ENCODE data around the gene ADK.

The ADK gene

GRCh38 chr10:74163319-74164068 is 12.5 kb downstream of the ADK start:
- H3K4me3 ChIP-seq (ENCODE audit: insufficient read depth, low read depth, low read length, poor library complexity, severe bottlenecking) = no peak overlapping the region
- no peak for DNase-seq
- no peaks in the 10 kb centered on the region for H3K27me3 ChIP-seq (replicated peaks; ENCODE audit: control insufficient read depth, insufficient read depth, low read length, poor library complexity, severe bottlenecking)
- H3K9me3 ChIP-seq (ENCODE audit: control insufficient read depth, low read length) = no peaks in the 10 kb centered on the region
- H3K4me1 ChIP-seq (ENCODE audit: control insufficient read depth, insufficient read depth, low read length, poor library complexity, severe bottlenecking) = no peaks in the 10 kb centered on the region
- H3K27ac ChIP-seq (ENCODE audit: insufficient read depth, low read length, poor library complexity, severe bottlenecking) = no peak overlapping the region
- H3K36me3 ChIP-seq (ENCODE audit: control insufficient read depth, insufficient read depth, low read length) = no peaks in the 10 kb centered on the region

DNA sequence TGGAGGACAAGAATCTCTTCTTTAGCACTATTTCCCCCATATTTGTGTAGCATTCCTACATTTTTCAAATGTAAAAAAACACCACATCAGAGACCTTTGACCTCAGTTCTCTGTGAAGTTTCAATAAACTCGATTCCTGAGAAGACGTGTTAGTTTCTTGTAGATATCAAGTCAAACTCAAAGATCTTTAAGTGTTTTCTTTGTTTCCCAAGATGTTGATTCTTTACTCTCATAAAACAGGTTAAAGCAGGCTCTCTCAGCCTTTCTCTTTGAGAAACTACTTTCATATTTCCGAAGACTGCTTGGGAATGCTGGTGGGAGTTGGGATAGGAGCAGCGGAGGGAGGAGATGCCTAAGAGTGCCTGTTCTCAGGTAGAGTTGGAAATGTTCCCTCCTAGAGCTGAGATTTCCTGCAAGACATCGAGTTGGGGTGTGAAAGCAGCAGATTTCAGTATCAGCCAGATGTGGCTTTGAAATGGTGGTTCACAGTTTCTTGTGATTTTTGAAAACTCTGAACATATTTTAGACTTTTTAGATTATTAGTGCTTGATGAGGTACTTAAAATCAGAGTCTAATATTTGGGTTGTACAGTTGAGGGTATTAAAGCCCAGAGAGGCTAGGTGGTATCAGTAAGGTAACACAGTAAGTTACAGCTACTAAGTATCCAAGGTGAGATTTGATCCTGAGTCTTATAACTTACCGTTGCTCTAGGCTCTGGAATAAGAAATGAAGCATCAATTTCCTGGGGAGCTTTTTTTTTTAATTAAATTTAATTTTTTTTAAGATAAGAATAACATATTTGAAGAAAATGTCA is 13.9 kb downstream of the ADK start:
- Histone ChIP-seq H3K36me3 (ENCODE audit: control insufficient read depth, insufficient read depth, low read length) (no peaks in the 10 kb centered on the region), H3K27me3 (replicated peaks; ENCODE audit: control insufficient read depth, insufficient read depth, low read length, poor library complexity, severe bottlenecking) (no peaks in the 10 kb centered on the region), H3K9me3 (ENCODE audit: control insufficient read depth, low read length) (no peaks in the 10 kb centered on the region), H3K4me3 (ENCODE audit: insufficient read depth, low read depth, low read length, poor library complexity, severe bottlenecking) (no peak overlapping the region), H3K27ac (ENCODE audit: insufficient read depth, low read length, poor library complexity, severe bottlenecking) (no peak overlapping the region), H3K4me1 (ENCODE audit: control insufficient read depth, insufficient read depth, low read length, poor library complexity, severe bottlenecking) (no peaks in the 10 kb centered on the region)
- no peak for DNase-seq

GRCh38 chr10:74165530-74165901 is 14.5 kb downstream of the ADK start:
- H3K27me3 ChIP-seq (replicated peaks; ENCODE audit: control insufficient read depth, insufficient read depth, low read length, poor library complexity, severe bottlenecking) = no peaks in the 10 kb centered on the region
- no peaks in the 10 kb centered on the region for H3K36me3 ChIP-seq (ENCODE audit: control insufficient read depth, insufficient read depth, low read length)
- no peak for DNase-seq
- H3K9me3 ChIP-seq (ENCODE audit: control insufficient read depth, low read length) = no peaks in the 10 kb centered on the region
- no peaks in the 10 kb centered on the region for H3K4me1 ChIP-seq (ENCODE audit: control insufficient read depth, insufficient read depth, low read length, poor library complexity, severe bottlenecking)
- no peak overlapping the region for H3K27ac ChIP-seq (ENCODE audit: insufficient read depth, low read length, poor library complexity, severe bottlenecking)
- no peak overlapping the region for H3K4me3 ChIP-seq (ENCODE audit: insufficient read depth, low read depth, low read length, poor library complexity, severe bottlenecking)

- Histone ChIP-seq H3K4me1 (ENCODE audit: control insufficient read depth, insufficient read depth, low read length, poor library complexity, severe bottlenecking) (no peaks in the 10 kb centered on the region), H3K36me3 (ENCODE audit: control insufficient read depth, insufficient read depth, low read length) (no peaks in the 10 kb centered on the region), H3K4me3 (ENCODE audit: insufficient read depth, low read depth, low read length, poor library complexity, severe bottlenecking) (no peak overlapping the region), H3K27ac (ENCODE audit: insufficient read depth, low read length, poor library complexity, severe bottlenecking) (no peak overlapping the region), H3K27me3 (replicated peaks; ENCODE audit: control insufficient read depth, insufficient read depth, low read length, poor library complexity, severe bottlenecking) (no peaks in the 10 kb centered on the region), H3K9me3 (ENCODE audit: control insufficient read depth, low read length) (no peaks in the 10 kb centered on the region)
- no peak for DNase-seq
These were observed 16.4 kb downstream of the ADK start for GRCh38 chr10:74167443-74167842.

GRCh38 chr10:74171625-74172024 is 20.6 kb downstream of the ADK start:
- no peak for DNase-seq
- Histone ChIP-seq H3K36me3 (ENCODE audit: control insufficient read depth, insufficient read depth, low read length) (no peaks in the 10 kb centered on the region), H3K9me3 (ENCODE audit: control insufficient read depth, low read length) (no peaks in the 10 kb centered on the region), H3K4me1 (ENCODE audit: control insufficient read depth, insufficient read depth, low read length, poor library complexity, severe bottlenecking) (peaks cover 5% of the 10 kb centered on the region), H3K27me3 (replicated peaks; ENCODE audit: control insufficient read depth, insufficient read depth, low read length, poor library complexity, severe bottlenecking) (no peaks in the 10 kb centered on the region), H3K27ac (ENCODE audit: insufficient read depth, low read length, poor library complexity, severe bottlenecking) (no peak overlapping the region), H3K4me3 (ENCODE audit: insufficient read depth, low read depth, low read length, poor library complexity, severe bottlenecking) (no peak overlapping the region)

DNA sequence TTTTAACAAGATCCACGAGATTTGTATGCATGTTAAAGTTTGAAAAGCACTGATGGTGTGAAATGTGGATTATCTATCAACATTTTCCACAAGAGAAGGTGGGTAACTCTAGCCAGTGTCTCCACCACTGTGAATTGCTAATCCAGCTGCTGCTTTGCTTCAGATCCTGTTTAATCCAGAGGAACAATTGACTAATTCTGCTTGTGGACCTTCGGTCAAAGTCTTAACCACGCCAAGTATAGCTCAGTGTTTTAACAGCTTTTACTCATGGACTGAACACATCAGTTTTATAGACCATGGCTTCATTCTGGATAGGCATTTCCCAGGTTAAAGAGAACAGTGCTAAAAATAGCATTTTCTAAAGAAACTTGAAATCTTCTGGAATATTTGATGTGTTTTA is 23.5 kb downstream of the ADK start:
- Histone ChIP-seq H3K9me3 (ENCODE audit: control insufficient read depth, low read length) (no peaks in the 10 kb centered on the region), H3K4me3 (ENCODE audit: insufficient read depth, low read depth, low read length, poor library complexity, severe bottlenecking) (no peak overlapping the region), H3K4me1 (ENCODE audit: control insufficient read depth, insufficient read depth, low read length, poor library complexity, severe bottlenecking) (peaks cover 11% of the 10 kb centered on the region), H3K27ac (ENCODE audit: insufficient read depth, low read length, poor library complexity, severe bottlenecking) (no peak overlapping the region), H3K36me3 (ENCODE audit: control insufficient read depth, insufficient read depth, low read length) (no peaks in the 10 kb centered on the region), H3K27me3 (replicated peaks; ENCODE audit: control insufficient read depth, insufficient read depth, low read length, poor library complexity, severe bottlenecking) (no peaks in the 10 kb centered on the region)
- no peak for DNase-seq

- no peaks in the 10 kb centered on the region for H3K27me3 ChIP-seq (replicated peaks; ENCODE audit: control insufficient read depth, insufficient read depth, low read length, poor library complexity, severe bottlenecking)
- DNase-seq = no peak
- peak overlapping the region; percentile 79 for H3K4me3 ChIP-seq (ENCODE audit: insufficient read depth, low read depth, low read length, poor library complexity, severe bottlenecking)
- H3K36me3 ChIP-seq (ENCODE audit: control insufficient read depth, insufficient read depth, low read length) = no peaks in the 10 kb centered on the region
- H3K27ac ChIP-seq (ENCODE audit: insufficient read depth, low read length, poor library complexity, severe bottlenecking) = peak overlapping the region; percentile 83
- peaks cover 11% of the 10 kb centered on the region for H3K4me1 ChIP-seq (ENCODE audit: control insufficient read depth, insufficient read depth, low read length, poor library complexity, severe bottlenecking)
- H3K9me3 ChIP-seq (ENCODE audit: control insufficient read depth, low read length) = no peaks in the 10 kb centered on the region
These were observed 24.7 kb downstream of the ADK start for GRCh38 chr10:74175510-74176379.

GRCh38 chr10:74176380-74177139 is 25.5 kb downstream of the ADK start:
- peaks cover 11% of the 10 kb centered on the region for H3K4me1 ChIP-seq (ENCODE audit: control insufficient read depth, insufficient read depth, low read length, poor library complexity, severe bottlenecking)
- H3K27ac ChIP-seq (ENCODE audit: insufficient read depth, low read length, poor library complexity, severe bottlenecking) = peak overlapping the region; percentile 83
- H3K9me3 ChIP-seq (ENCODE audit: control insufficient read depth, low read length) = no peaks in the 10 kb centered on the region
- H3K4me3 ChIP-seq (ENCODE audit: insufficient read depth, low read depth, low read length, poor library complexity, severe bottlenecking) = peak overlapping the region; percentile 79
- no peaks in the 10 kb centered on the region for H3K36me3 ChIP-seq (ENCODE audit: control insufficient read depth, insufficient read depth, low read length)
- no peaks in the 10 kb centered on the region for H3K27me3 ChIP-seq (replicated peaks; ENCODE audit: control insufficient read depth, insufficient read depth, low read length, poor library complexity, severe bottlenecking)
- peak; percentile 93 to 97 (median 96) for DNase-seq

GRCh38 chr10:74177140-74177677 is 26.2 kb downstream of the ADK start:
- no peaks in the 10 kb centered on the region for H3K36me3 ChIP-seq (ENCODE audit: control insufficient read depth, insufficient read depth, low read length)
- peak overlapping the region; percentile 79 for H3K4me3 ChIP-seq (ENCODE audit: insufficient read depth, low read depth, low read length, poor library complexity, severe bottlenecking)
- H3K4me1 ChIP-seq (ENCODE audit: control insufficient read depth, insufficient read depth, low read length, poor library complexity, severe bottlenecking) = peaks cover 11% of the 10 kb centered on the region
- H3K27me3 ChIP-seq (replicated peaks; ENCODE audit: control insufficient read depth, insufficient read depth, low read length, poor library complexity, severe bottlenecking) = no peaks in the 10 kb centered on the region
- H3K27ac ChIP-seq (ENCODE audit: insufficient read depth, low read length, poor library complexity, severe bottlenecking) = peak overlapping the region; percentile 83
- H3K9me3 ChIP-seq (ENCODE audit: control insufficient read depth, low read length) = no peaks in the 10 kb centered on the region
- DNase-seq = peak in 2 of 3 donors; percentile 11

Measured in effector memory CD4-positive, alpha-beta T cell (primary cell).